ENCODE data around the gene CYGB. TPM values are rescaled to one million over a fixed set of nuclear protein-coding genes. Genes with fewer than 3 reads are reported as not detected.

Gene CYGB
- total RNA-seq, 1 experiment from 2014 or later = 3.5 TPM

DNA sequence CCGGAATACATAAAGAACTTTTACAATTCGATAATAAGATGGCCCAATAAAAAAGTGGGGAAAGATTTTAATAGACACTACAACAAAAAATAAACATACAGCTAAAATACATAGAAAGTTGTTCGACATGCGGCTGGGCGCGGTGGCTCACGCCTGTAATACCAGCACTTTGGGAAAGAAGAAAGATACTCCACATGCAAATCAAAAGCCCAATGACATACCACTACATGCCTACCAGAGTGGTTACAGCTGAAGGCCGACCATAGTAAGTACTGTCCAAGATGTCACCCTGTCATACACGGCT, 11.7 kb upstream of the CYGB start:
- no peak for DNase-seq
- no peak overlapping the region for H3K4me3 ChIP-seq (ENCODE audit: insufficient read depth, low read depth, low read length)

DNA sequence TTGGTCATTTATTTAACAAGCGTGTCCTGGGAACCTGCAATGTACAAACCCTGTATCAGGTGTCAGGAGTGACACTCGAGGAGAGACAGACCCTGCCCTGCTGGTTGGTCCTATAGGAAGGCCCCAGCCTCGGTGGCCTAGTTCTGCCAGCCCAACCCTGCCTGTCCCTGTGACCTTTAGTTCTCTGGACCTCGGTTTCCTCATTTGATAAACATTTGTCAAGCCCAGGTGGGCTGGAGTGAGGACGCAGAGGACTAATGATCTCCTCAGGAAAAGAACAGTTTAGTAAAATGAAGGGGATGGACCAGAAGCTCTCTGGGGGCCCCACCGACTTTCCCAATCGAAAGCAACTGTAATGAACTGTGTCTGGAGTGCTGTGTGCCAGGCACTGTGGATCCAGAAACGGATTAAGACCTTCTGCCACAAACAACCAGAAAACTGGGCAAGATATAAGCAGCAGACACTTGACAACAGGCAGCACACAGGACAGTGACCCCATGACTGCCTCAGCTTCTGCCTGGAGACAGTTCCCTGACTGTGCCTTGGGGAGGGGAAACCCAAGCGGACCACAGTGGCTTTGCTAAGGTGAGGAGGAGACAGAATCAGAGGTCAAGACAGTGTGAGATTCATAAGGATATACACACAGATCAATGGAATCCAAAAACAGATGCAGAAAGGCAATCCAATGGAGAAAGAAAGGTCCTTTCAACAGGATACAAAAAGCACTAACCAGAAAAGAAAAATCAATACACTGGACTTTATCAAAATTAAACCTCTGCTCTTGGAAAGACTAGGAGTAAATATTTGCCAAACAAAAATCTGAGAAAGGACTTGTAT, 11.1 kb upstream of the CYGB start:
- Histone ChIP-seq H3K36me3 (replicated peaks; ENCODE audit: control insufficient read depth, insufficient read depth, low read length) (no peaks in the 10 kb centered on the region), H3K4me3 (ENCODE audit: insufficient read depth, low read depth, low read length) (no peak overlapping the region), H3K27me3 (ENCODE audit: control insufficient read depth, insufficient read depth, low read length) (no peaks in the 10 kb centered on the region)
- DNase-seq = no peak

More for the DNA sequence above, 11.7 kb upstream of the CYGB start:
- Histone ChIP-seq H3K27me3 (ENCODE audit: control insufficient read depth, insufficient read depth, low read length) (no peaks in the 10 kb centered on the region), H3K36me3 (replicated peaks; ENCODE audit: control insufficient read depth, insufficient read depth, low read length) (no peaks in the 10 kb centered on the region)

DNA sequence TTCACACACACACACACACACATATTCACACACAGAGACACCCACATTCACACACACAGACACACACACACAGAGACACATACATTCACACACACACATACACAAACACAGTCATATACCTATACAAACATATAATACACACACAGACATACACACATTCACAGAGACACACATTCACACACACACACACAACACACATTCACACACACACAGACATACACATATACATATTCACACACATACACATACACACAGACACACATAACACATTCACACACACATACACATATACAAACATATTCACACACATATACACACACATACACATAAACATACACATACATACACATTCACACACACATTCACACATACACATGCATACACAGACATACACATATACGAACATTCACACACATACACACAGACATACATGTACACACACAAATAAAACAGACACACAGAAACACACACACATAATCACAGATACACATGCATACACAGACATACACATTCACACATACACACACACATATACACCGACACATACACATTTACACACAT, 10.2 kb upstream of the CYGB start:
- no peaks in the 10 kb centered on the region for H3K27me3 ChIP-seq (ENCODE audit: control insufficient read depth, insufficient read depth, low read length)
- no peak overlapping the region for H3K4me3 ChIP-seq (ENCODE audit: insufficient read depth, low read depth, low read length)
- DNase-seq = no peak
- no peaks in the 10 kb centered on the region for H3K36me3 ChIP-seq (replicated peaks; ENCODE audit: control insufficient read depth, insufficient read depth, low read length)

DNA sequence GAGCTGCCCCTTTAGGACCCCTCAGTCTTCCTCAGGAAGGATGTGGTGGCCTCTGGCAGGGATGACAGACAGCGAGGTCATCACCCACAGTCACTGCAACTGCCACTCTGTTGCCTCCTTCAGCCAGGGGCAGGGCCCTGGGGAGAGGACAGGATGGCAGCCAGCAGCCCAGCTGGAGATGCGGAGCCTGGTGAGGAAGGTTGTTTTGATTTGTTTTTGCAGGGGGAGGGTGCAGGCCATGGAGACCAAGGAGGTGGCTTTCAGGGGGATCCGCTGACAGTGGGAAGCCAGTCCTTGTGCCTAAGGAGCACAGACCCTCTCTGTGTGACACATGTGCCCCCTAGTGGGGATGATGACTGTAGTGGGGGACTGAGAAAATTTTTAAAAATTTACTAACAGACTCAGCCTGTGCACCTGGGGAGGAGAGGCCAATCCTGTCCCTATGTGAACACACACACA, 9.7 kb upstream of the CYGB start:
- DNase-seq = peak; percentile 84
- Histone ChIP-seq H3K36me3 (replicated peaks; ENCODE audit: control insufficient read depth, insufficient read depth, low read length) (no peaks in the 10 kb centered on the region), H3K27me3 (ENCODE audit: control insufficient read depth, insufficient read depth, low read length) (no peaks in the 10 kb centered on the region)

DNA sequence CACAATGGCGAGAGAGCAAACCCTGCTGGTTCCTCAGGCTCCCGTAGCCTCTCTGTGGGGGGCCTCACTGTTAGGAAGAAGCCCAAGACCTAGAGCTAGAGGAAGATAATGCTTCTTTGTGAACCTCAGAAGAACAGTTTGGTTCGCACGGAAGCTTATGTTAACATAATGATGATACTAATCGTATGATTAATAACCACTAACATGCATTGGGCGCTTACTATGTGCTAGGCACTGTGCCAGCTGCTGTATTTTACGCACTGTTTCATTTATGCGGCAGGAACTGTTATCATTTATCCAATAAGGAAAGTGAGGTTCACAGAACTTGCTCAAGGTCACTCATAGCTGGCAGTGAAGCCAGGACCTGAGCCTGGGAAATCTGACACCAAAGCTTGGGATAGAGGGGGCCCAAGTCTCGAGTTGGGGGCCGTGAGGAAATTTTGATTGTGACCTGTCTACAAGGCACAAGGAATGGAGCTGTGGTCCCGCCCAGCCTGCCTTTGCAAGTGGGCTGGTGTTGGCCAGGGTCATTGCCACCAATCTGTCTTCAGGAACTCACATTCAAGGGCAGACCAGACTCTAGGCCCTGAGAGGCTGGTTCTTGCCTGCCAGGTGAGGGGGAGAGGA, 9.2 kb upstream of the CYGB start:
- H3K36me3 ChIP-seq (replicated peaks; ENCODE audit: control insufficient read depth, insufficient read depth, low read length) = no peaks in the 10 kb centered on the region

More for the DNA sequence above, 9.7 kb upstream of the CYGB start:
- H3K4me3 ChIP-seq (ENCODE audit: insufficient read depth, low read depth, low read length) = no peak overlapping the region

DNA sequence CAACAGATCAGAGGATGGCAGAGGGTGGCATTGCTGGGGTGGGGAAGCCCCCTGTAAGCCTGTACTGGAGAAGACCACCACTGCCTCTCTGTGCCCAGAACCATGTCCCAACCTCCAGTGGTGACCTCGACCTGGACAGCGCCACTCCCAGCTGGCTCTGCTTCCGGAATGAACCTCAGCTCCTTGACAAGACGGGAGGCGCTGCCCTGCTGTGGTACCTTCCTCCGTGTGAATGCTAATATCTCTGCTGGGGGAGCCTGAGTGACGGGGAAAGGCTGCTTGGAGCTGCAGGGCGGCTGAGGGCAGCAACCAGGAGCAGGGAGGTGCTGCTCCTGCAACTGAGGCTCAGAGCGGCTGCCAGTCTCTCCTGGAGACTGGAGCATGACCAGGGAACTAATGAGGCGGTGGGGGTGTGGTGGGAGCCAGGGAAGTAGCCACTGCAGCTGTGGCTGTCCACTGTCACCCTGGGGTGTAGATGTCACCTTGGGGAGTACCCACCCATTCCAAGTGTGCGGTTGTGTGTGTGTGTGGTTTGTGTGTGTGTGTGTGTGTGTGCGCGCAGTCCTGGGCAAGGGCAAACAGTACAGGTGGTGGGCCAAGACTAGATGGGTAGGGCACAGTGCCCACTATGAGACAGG, 8.5 kb upstream of the CYGB start:
- H3K27me3 ChIP-seq (ENCODE audit: control insufficient read depth, insufficient read depth, low read length) = no peaks in the 10 kb centered on the region
- DNase-seq = peak; percentile 35
- no peaks in the 10 kb centered on the region for H3K36me3 ChIP-seq (replicated peaks; ENCODE audit: control insufficient read depth, insufficient read depth, low read length)
- no peak overlapping the region for H3K4me3 ChIP-seq (ENCODE audit: insufficient read depth, low read depth, low read length)

More for the DNA sequence above, 9.2 kb upstream of the CYGB start:
- H3K27me3 ChIP-seq (ENCODE audit: control insufficient read depth, insufficient read depth, low read length) = no peaks in the 10 kb centered on the region
- H3K4me3 ChIP-seq (ENCODE audit: insufficient read depth, low read depth, low read length) = no peak overlapping the region
- DNase-seq = peak; percentile 47

DNA sequence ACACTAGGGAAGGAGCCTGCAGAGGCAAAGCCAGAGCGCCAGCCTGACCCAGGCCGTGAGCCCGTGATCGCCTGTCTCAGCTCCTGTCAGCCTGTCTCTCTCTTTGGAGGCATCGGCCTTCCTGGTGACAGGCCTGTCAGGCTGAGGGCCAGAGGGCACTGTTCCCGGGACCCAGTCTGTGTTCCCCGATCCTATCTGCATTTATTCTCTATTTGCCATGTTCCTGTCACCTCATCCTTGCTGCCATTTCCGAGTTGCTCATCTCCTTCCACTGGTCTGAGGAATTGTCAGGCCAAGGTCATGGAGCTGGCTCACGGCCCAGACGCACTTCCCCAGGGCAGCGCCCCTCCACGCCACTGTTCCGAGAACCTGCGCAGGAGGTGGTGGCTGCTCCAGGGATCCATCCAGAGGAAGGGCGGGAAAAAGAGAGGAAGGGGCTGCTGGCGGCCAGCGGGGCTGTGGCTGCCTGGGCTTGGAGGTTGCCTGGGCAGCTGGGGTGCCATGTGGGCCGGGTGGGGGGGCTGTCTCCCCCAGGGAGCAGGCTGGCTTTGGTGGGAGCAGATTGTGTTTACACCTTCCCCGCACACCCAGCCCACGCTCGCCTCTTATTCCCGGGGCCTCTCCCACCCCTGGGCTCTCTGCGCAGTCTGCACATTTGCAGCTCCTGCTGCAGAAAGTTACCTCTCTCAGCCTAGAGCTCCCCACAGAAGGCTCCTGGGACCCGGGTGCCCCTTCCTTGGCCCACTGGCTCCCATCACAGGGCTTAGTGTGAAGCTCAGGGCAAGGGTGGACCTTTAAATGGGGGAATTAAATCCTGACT, 7.2 kb upstream of the CYGB start:
- Histone ChIP-seq H3K27me3 (ENCODE audit: control insufficient read depth, insufficient read depth, low read length) (peaks cover 3% of the 10 kb centered on the region), H3K36me3 (replicated peaks; ENCODE audit: control insufficient read depth, insufficient read depth, low read length) (no peaks in the 10 kb centered on the region), H3K4me3 (ENCODE audit: insufficient read depth, low read depth, low read length) (no peak overlapping the region)
- DNase-seq = peak; percentile 60

DNA sequence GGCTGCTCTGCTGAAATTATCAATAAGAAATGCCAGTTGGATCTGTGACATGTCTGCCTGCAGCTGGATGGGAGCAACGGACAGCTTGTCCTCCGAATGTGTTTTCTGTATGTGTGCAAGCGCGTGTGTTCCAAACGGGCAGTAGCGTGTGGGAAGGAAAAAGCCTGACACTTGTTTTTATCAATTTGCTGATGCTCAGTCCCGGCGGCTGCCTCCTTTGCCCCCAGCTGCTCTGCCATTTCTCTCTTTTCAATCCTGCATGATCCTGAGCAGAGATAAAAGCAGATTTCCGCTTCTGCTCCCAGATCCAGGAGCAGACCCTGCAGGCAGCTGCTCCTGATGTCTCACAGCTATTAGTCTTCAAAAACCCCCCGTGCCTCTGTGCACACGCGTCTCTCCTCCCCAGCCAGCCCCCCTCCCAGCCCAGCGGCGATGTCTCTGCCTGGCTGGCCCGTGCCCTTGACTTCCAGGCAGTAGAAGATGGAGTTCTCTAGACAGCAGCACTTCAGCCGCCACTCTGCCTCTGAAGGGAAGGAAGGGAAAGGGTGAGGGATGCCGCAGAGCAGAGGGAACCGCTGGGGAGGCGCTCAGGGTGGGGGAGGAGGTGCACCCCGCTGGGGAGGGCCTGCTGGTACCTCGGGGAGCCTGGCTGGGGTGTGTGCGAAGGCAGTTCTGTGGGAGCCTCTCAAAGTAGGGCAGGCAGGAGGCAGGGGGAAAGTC, 6.5 kb upstream of the CYGB start:
- Histone ChIP-seq H3K27me3 (ENCODE audit: control insufficient read depth, insufficient read depth, low read length) (peaks cover 8% of the 10 kb centered on the region), H3K4me3 (ENCODE audit: insufficient read depth, low read depth, low read length) (no peak overlapping the region), H3K36me3 (replicated peaks; ENCODE audit: control insufficient read depth, insufficient read depth, low read length) (no peaks in the 10 kb centered on the region)
- peak; percentile 72 for DNase-seq

DNA sequence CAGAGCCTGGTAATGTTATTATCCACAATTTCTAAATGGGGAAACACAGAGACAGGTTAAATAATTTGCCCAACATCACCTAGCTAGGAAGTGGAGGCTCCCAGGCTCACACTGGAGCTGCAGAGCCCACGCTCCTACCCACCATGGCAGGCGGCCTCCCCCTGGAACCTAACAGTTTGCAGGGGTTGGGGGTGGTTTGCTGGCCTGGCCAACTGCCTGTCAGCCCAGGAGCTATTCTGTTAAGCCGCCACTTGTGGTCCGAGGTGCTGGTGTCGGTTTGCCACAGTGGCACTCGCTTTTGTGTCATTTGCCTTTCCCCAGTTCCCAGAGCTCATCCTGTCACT, 5.9 kb upstream of the CYGB start:
- Histone ChIP-seq H3K4me3 (ENCODE audit: insufficient read depth, low read depth, low read length) (no peak overlapping the region), H3K36me3 (replicated peaks; ENCODE audit: control insufficient read depth, insufficient read depth, low read length) (no peaks in the 10 kb centered on the region), H3K27me3 (ENCODE audit: control insufficient read depth, insufficient read depth, low read length) (peaks cover 13% of the 10 kb centered on the region)
- peak; percentile 56 for DNase-seq

DNA sequence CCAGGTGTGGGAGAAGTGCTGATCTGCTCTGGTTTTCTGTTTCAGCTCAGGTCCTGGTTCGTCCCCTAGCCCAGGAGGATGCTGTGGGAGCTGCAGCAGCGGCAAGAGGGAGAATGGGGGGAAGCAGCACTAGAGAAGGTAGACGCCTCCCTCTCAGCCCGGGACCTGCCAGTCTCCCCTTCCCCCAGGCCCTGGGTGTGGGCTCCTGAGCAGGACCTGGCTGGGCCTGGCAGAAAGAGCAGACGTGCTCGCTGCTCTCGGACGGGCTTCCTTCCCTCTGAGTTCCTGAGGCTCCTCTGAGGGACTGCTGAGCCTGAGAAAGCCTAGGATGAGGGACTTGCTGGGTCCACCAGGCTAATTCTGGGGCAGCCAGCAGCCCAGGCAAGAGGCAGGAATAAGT, 5.5 kb upstream of the CYGB start:
- H3K36me3 ChIP-seq (replicated peaks; ENCODE audit: control insufficient read depth, insufficient read depth, low read length) = no peaks in the 10 kb centered on the region
- DNase-seq = peak; percentile 44
- H3K27me3 ChIP-seq (ENCODE audit: control insufficient read depth, insufficient read depth, low read length) = peaks cover 18% of the 10 kb centered on the region
- no peak overlapping the region for H3K4me3 ChIP-seq (ENCODE audit: insufficient read depth, low read depth, low read length)

DNA sequence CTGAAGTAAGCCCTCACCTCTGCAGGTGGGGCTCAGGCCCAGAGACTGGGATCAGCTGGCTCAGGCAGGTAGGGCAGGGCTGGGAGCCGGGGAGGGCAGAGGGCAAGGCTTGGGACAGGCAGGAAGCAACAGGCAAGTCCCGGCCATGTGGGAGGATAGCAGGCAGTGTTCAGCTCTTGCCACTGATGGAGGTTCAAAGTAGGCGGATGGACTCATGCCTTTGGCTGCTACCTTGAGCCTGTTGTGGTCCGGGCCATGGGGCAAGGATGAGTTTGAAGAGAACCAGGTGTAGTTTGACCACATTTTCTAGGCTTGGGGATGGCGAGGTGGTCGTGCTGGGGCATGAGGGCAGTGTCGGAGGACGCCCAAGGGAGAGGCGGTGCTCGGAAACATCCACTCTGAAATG, 5.1 kb upstream of the CYGB start:
- Histone ChIP-seq H3K4me3 (ENCODE audit: insufficient read depth, low read depth, low read length) (no peak overlapping the region), H3K36me3 (replicated peaks; ENCODE audit: control insufficient read depth, insufficient read depth, low read length) (no peaks in the 10 kb centered on the region), H3K27me3 (ENCODE audit: control insufficient read depth, insufficient read depth, low read length) (peaks cover 21% of the 10 kb centered on the region)
- DNase-seq = peak; percentile 29

DNA sequence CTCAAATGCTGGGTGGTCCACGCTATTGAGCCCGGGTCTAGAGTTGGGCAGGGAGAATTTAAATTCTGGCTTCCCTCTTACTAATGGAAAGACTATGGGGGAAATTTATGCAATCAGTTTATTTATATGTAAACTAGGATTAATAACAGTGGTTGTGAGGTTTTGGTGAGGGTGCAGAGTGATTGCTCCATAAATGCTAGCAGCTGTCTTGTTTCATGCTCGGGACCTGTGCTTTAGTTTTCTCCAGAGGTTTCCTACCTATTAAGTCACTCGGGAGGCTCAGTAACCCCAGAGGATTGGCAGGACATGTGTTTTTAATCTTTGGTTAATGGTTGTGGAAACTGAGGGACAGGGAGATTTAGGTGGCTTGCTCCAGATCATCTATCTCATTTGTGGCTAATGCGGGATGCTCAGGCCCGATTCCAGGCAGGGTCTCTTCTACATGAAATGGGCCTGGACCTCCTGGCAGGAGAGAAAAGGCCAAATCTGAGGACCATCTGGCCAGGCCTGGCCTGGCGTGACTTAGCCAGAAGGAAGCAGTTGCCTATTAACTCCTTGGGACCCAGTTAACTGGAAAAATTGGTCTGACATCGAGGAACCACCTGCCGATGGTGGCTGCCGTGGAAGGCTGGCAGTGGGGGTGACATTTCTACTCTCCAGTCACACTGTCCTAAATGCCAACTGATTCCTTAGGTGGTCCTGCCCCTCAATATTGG, 4.4 kb upstream of the CYGB start:
- no peaks in the 10 kb centered on the region for H3K36me3 ChIP-seq (replicated peaks; ENCODE audit: control insufficient read depth, insufficient read depth, low read length)
- H3K4me3 ChIP-seq (ENCODE audit: insufficient read depth, low read depth, low read length) = no peak overlapping the region
- no peak for DNase-seq
- H3K27me3 ChIP-seq (ENCODE audit: control insufficient read depth, insufficient read depth, low read length) = peaks cover 27% of the 10 kb centered on the region

Data from H7 (cell line).